OCI-LY7 (cell line): ENCODE results near the gene PCNX1. TPM values are rescaled to one million over a fixed set of nuclear protein-coding genes. Genes with fewer than 3 reads are reported as not detected.

Source experiments
- BruUV-seq: library from RNA; stranded (reverse); fragments of 400-500 nt; replicated peaks from 2 replicates; lab custom pipeline; 2021; lab: Mats Ljungman, UMichigan
- CTCF ChIA-PET: fragments of 300-600 bp; sonication (Branson Sonifier 250); formaldehyde crosslinking; loops from one replicate; lab custom pipeline; 2022; ENCODE audit warnings: antibody characterized with exemption; ENCODE audit not compliant: unreplicated experiment; lab: Charles Lee
- POLR2A ChIA-PET: fragments of 300-600 bp; sonication (Branson Sonifier 250); formaldehyde crosslinking; loops from one replicate; lab custom pipeline; 2022; ENCODE audit warnings: antibody characterized with exemption; lab: Charles Lee
- DNase-seq: peaks from one replicate; pipeline ENCODE4 v3.0.0-alpha.2; 2015; ENCODE audit warnings: low spot score
- H2AFZ ChIP-seq: fragments of 200-600 bp; sonication (generic), shearing (Covaris generic); 2 replicates; pipeline ENCODE4 v1.6.1; 2014; ENCODE audit warnings: mild to moderate bottlenecking, antibody characterized with exemption, low read length, moderate library complexity
- H3K27ac ChIP-seq: fragments of 200-600 bp; sonication (generic); 2 replicates; pipeline ENCODE4 v1.5.1; 2014; ENCODE audit warnings: mixed run types, low read depth, mild to moderate bottlenecking, moderate library complexity, low read length, inconsistent platforms; ENCODE audit not compliant: poor library complexity, severe bottlenecking
- H3K36me3 ChIP-seq: fragments of 200-600 bp; sonication (generic); 2 replicates; pipeline ENCODE4 v1.6.1; 2014; ENCODE audit warnings: mild to moderate bottlenecking, antibody characterized with exemption, low read length, moderate library complexity, mixed read lengths; ENCODE audit not compliant: insufficient read depth
- H3K4me1 ChIP-seq: fragments of 200-600 bp; sonication (generic); 2 replicates; pipeline ENCODE4 v1.5.1; 2014; ENCODE audit warnings: mild to moderate bottlenecking, low read length; ENCODE audit not compliant: insufficient read depth, poor library complexity, severe bottlenecking
- H3K4me2 ChIP-seq: fragments of 200-600 bp; sonication (generic); 2 replicates; pipeline ENCODE4 v1.6.1; 2014; ENCODE audit warnings: mild to moderate bottlenecking, low read length
- H3K4me3 ChIP-seq: fragments of 200-600 bp; sonication (generic); 2 replicates; pipeline ENCODE4 v1.5.1; 2014; ENCODE audit warnings: mild to moderate bottlenecking, low read depth, low read length; ENCODE audit not compliant: poor library complexity, severe bottlenecking
- H3K79me2 ChIP-seq: fragments of 200-600 bp; sonication (generic); 2 replicates; pipeline ENCODE4 v1.6.1; 2016; ENCODE audit warnings: low read depth, mild to moderate bottlenecking, low read length, moderate library complexity, mixed read lengths; ENCODE audit not compliant: insufficient read depth
- H3K9me2 ChIP-seq: fragments of 200-600 bp; sonication (generic); 2 replicates; pipeline ENCODE4 v1.6.1; 2016; ENCODE audit warnings: mild to moderate bottlenecking, low read length, mixed read lengths; ENCODE audit not compliant: insufficient read depth
- H3K9me3 ChIP-seq: fragments of 200-600 bp; sonication (generic); 2 replicates; pipeline ENCODE4 v1.6.1; 2014; ENCODE audit warnings: mild to moderate bottlenecking, mixed run types, low read length, mixed read lengths
- H4K20me1 ChIP-seq: fragments of 200-600 bp; sonication (generic); 2 replicates; pipeline ENCODE4 v1.6.1; 2014; ENCODE audit warnings: mild to moderate bottlenecking, antibody characterized with exemption, low read length, moderate library complexity, mixed read lengths; ENCODE audit not compliant: insufficient read depth
- EZH2phosphoT487 ChIP-seq: fragments of 200-600 bp; sonication (generic); IDR thresholded peaks from 2 replicates; pipeline ENCODE4 v1.6.1; 2018; ENCODE audit warnings: low read depth, borderline replicate concordance, mild to moderate bottlenecking, mixed run types, antibody characterized with exemption, low read length, moderate library complexity, mixed read lengths
- intact Hi-C: fragments of 100-400 bp; cut with micrococcal nuclease; formaldehyde crosslinking; loops from one replicate; pipeline ENCODE4 v1.10.0; 2022; ENCODE audit not compliant: unreplicated experiment
- total RNA-seq, 2 experiments: library from RNA; depleted of rRNA in 1 of 2; stranded (reverse); fragments of >200 nt in 1 of 2; shearing (Covaris generic) in 1 of 2; gene quantifications; 2 replicates each; pipeline ENCODE4 v1.2.3, GENCODE V29; 2014 to 2022
- TF ChIP-seq, protein P1 (sequence below): fragments of 200-600 bp; sonication (generic); conservative IDR thresholded peaks from 2 replicates; pipeline ENCODE4 v1.5.1; 2014; ENCODE audit warnings: mild to moderate bottlenecking, antibody characterized with exemption, low read length, moderate library complexity, mixed read lengths

Gene PCNX1
- total RNA-seq, 2 experiments from 2014 or later = 27.7 to 33.5 TPM

DNA sequence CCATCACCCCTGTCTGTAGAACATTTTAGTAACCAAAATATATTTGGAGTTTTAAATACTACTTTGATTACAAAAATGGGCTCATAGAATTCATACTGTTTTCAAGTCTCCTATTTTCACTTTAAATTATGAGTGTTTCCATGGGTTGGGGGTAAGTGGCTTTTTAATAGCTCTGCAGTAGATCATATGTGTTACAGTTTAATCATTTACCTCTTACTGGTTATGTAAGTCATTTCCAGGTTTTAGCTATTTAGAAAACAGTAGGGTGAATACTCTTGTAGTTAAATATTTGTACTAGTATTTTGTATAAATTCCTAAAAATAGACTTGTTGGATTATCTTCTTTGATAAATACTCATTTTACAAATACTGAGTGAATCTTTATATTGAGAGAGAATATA, 8.2 kb downstream of the PCNX1 start:
- no peak overlapping the region for H3K4me3 ChIP-seq
- peaks cover 10% of the 10 kb centered on the region for H3K36me3 ChIP-seq
- H3K79me2 ChIP-seq = peaks cover 69% of the 10 kb centered on the region; the same call in 1 of the 2 replicates
- TF ChIP-seq, protein P1, sequence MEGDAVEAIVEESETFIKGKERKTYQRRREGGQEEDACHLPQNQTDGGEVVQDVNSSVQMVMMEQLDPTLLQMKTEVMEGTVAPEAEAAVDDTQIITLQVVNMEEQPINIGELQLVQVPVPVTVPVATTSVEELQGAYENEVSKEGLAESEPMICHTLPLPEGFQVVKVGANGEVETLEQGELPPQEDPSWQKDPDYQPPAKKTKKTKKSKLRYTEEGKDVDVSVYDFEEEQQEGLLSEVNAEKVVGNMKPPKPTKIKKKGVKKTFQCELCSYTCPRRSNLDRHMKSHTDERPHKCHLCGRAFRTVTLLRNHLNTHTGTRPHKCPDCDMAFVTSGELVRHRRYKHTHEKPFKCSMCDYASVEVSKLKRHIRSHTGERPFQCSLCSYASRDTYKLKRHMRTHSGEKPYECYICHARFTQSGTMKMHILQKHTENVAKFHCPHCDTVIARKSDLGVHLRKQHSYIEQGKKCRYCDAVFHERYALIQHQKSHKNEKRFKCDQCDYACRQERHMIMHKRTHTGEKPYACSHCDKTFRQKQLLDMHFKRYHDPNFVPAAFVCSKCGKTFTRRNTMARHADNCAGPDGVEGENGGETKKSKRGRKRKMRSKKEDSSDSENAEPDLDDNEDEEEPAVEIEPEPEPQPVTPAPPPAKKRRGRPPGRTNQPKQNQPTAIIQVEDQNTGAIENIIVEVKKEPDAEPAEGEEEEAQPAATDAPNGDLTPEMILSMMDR = no peak
- no peak for TF ChIP-seq EZH2phosphoT487
- no peak overlapping the region for H3K4me2 ChIP-seq
- no peaks in the 10 kb centered on the region for H3K4me1 ChIP-seq
- intact Hi-C loops = no loop called here
- no peaks in the 10 kb centered on the region for H3K9me3 ChIP-seq
- CTCF ChIA-PET = no interaction called here
- BruUV-seq = no TSS peak
- DNase-seq = no peak
- no peak overlapping the region for H3K27ac ChIP-seq
- POLR2A ChIA-PET = interaction anchor here (0.6 kb wide), 1 partner anchor 1174 kb away, joined by 3 read pairs; no protein-coding TSS in a partner anchor
- no peak overlapping the region for H2AFZ ChIP-seq
- H4K20me1 ChIP-seq = peaks cover 12% of the 10 kb centered on the region; the same call in 1 of the 2 replicates
- no peaks in the 10 kb centered on the region for H3K9me2 ChIP-seq

DNA sequence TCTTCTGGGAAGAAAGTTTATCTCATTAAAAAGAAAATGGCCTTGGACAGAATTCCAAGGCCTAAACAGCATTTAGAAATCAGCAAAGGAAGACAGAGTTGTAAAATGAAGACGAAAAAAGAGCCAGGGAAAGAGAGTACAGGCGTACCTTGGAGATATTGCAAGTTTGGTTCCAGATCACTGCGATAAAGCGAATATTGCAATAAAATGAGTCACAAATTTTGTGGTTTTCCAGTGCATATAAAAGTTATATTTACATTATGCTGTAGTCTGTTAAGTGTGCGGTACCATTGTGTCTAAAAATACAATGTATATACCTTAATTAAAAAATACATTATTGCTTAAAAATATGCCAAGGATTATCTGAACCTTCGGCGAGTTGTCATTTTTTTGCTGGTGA, 9.0 kb downstream of the PCNX1 start:
- no peak overlapping the region for H2AFZ ChIP-seq
- H4K20me1 ChIP-seq = peaks cover 14% of the 10 kb centered on the region; the same call in 1 of the 2 replicates
- BruUV-seq = no TSS peak
- H3K9me2 ChIP-seq = no peaks in the 10 kb centered on the region
- no peak for TF ChIP-seq EZH2phosphoT487
- TF ChIP-seq, protein P1 = no peak
- no peak overlapping the region for H3K4me3 ChIP-seq
- ChIA-PET POLR2A (no interaction called here), CTCF (no interaction called here)
- no peak overlapping the region for H3K27ac ChIP-seq
- H3K4me1 ChIP-seq = no peaks in the 10 kb centered on the region
- intact Hi-C loops = no loop called here
- peaks cover 69% of the 10 kb centered on the region; the same call in 1 of the 2 replicates for H3K79me2 ChIP-seq
- DNase-seq = no peak
- H3K4me2 ChIP-seq = no peak overlapping the region
- H3K9me3 ChIP-seq = no peaks in the 10 kb centered on the region
- H3K36me3 ChIP-seq = peaks cover 10% of the 10 kb centered on the region

DNA sequence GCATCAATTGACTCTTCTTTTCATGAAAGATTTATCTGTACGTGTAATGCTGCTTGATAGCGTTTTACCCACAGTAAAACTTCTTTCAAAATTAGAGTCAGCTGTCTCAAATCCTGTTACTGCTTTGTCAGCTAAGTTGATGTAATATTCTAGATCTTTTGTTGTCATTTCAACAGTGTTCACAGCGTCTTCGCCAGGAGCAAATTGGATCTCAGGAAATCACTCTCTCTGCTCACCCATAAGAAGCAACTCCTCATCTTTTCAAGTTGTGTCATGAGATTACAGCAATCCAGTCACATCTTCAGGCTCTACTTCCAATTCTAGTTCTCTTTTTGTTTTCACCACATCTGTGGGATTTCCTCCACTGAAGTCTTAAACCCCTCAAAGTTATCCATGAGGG, 9.5 kb downstream of the PCNX1 start:
- H3K9me3 ChIP-seq = no peaks in the 10 kb centered on the region
- H3K27ac ChIP-seq = no peak overlapping the region
- BruUV-seq = no TSS peak
- peaks cover 69% of the 10 kb centered on the region; the same call in 1 of the 2 replicates for H3K79me2 ChIP-seq
- no peaks in the 10 kb centered on the region for H3K4me1 ChIP-seq
- no peak overlapping the region for H3K4me2 ChIP-seq
- peaks cover 10% of the 10 kb centered on the region for H3K36me3 ChIP-seq
- no peak overlapping the region for H3K4me3 ChIP-seq
- intact Hi-C loops = no loop called here
- ChIA-PET POLR2A (no interaction called here), CTCF (no interaction called here)
- H4K20me1 ChIP-seq = peaks cover 11% of the 10 kb centered on the region; the same call in 1 of the 2 replicates
- DNase-seq = no peak
- no peak overlapping the region for H2AFZ ChIP-seq
- H3K9me2 ChIP-seq = no peaks in the 10 kb centered on the region
- no peak for TF ChIP-seq EZH2phosphoT487
- TF ChIP-seq, protein P1 = no peak
